Suppressor macrophage (primary cell): Measurements from ENCODE around the gene ZNF397.

ENCODE experiments used
- DNase-seq, 4 experiments: peaks; one replicate each; pipeline ENCODE4 v3.0.0-alpha.2; 2020 to 2022

Gene ZNF397

DNA sequence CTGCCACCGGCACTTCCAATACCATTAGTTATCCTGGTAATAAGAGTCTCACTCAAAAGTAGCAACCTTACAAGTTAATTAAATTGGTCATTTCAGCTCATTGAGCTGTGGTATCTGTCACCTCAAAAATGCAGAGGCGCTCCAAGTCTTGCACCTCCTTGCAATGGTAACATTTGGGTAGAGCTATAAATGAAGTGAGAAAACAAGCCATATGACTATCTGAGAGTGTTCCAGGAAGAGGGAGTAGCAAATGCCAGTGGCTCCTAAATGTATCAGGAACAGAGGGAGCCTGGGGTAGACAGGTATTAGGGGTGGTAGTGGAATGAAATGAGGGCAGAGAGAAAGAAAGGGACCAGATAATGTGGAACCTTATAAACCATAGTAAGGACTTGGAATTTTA is 55.2 kb downstream of the ZNF397 start:
- no peak for DNase-seq

- no peak for DNase-seq
These were observed 62.8 kb downstream of the ZNF397 start for GRCh38 chr18:35303610-35304009.

DNA sequence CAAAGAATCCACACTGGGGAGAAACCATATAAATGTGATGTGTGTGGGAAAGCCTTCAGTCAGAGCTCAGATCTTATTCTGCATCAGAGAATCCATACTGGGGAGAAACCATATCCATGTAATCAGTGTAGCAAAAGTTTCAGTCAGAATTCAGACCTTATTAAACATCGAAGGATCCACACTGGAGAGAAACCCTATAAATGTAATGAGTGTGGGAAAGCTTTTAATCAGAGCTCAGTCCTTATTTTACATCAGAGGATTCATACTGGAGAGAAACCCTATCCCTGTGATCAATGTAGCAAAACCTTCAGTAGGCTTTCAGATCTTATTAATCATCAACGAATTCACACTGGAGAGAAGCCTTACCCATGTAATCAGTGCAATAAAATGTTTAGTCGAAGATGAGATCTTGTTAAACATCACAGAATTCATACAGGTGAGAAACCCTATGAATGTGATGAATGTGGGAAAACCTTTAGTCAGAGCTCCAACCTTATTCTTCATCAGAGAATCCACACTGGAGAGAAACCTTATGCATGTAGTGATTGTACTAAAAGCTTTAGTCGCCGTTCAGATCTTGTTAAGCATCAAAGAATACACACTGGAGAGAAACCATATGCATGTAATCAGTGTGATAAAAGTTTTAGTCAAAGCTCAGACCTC is 65.9 kb downstream of the ZNF397 start:
- DNase-seq: no peak
